ENCODE results near the gene NUCKS1.
A peak's percentile ranks its signal among the peaks of the same experiment; 100 is the strongest.

NUCKS1 gene, protein sequence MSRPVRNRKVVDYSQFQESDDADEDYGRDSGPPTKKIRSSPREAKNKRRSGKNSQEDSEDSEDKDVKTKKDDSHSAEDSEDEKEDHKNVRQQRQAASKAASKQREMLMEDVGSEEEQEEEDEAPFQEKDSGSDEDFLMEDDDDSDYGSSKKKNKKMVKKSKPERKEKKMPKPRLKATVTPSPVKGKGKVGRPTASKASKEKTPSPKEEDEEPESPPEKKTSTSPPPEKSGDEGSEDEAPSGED

DNA sequence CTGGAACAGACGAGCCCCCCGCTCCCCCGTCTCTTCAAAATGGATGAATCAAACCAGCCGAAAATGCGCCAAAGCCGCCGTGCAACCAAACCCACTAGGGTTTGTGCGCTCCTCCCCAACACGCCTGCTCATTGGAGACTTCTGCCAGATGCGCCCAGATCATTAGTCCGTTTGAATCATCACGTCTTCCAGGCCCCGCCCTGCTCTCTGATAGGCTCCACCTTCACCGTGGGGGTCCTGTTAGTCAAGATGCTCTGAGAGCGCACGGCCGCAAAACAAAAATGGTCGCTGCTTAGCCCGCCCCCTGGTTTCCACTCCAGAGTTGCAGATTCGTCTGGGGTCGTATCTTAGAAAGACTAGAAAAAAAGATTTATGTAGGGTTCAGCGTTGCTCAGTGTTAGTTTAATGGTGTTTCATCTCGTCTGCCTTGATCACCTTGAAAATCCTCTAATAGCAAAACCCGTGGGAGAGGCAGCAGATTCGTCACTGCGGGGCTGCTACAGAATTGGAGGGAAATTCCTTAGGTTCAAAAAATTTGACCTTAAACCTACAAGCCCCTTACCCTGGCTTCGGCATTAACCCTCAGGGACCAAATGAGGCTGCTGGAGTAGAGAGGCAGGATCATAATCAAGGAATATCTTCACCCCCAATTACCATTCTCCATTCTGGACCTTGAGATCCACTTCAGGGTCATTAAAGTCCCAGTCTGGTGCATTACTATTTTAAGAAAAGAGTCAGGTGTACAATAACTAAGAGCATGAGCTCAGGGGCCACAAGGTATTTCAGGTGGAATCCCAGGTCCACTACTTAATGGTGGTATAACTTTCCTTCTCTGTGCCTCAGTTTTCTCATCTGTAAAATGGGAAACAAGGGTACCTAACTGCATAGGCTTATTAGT, at the start of gene NUCKS1:
NUCKS1 (minus strand) TSS at position 45 of the 898 bp plus-strand sequence. CDS start 209 bp downstream, outside the sequence.
- DNase-seq, result peak; percentile 99

DNA sequence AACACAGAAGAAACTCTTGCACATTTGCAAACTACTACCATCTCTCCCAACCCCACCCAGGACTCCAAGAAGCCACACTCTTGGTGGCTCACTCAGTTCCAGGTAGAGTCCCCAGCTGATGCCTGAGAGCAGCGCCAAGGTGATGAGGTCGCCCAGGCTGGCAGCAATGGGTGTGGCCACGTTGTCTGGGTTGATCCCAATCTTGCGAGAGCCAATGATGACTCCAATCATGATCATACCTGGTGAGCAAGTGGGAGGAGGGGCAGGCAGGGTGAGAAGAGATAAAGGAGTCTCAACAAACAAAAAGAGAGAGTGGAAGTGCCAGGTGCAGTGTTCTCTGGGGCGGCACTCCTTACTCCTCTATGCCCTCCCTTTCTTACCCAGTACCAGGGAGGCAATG, 48.6 kb upstream of the NUCKS1 start:
- DNase-seq, result no peak

DNA sequence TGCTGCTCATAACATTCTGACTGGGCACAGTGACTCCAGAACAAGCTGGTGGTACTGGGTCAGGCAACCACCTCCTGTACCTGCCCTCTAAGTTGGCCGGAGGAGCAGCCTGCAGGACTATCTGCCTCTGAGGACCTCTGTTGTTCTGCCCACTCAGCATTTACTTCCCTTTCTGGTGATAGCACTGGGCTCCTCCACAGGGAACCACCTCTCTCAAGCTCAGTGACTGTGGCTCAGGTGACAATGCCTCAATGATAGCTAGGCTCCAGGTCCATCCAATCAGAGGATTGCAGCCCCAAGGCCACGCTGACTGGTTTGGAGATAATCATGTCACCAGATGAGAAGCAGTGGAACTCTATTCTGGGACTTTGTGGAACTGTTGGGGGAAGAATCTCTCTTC, 47.2 kb upstream of the NUCKS1 start:
- DNase-seq, result no peak

DNA sequence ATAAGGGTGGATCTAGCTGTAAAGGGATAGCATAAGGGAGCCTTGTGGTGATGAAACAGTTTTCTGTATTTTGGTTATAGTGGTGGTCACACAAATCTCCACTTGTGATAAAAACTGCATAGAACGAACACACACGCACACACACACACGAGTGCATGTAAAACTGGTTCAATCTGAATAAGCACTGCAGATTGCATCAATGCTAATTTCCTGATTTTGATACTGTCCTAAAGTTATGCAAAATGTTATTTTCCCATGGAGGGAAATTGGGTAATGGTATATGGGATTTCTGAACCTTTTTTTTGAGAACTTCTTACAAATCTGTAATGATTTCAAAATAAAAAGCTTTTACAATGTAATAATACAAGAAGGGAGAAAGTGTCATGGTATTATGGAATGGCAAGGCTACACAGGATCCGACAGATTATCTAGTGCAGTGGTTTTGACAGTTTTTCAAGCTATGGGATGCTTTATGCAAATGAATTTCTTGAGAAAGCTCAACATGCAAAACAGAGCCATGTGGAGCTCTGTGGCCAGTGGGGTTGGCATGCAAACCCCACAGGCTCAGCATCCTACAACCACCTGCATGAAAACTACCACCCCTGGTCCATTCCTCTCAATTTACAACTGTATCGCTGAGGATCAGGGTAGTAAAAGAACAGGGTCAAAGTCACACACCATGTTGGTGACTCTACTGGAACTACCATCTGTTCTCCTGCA, 44.2 kb upstream of the NUCKS1 start:
- no peak for DNase-seq

DNA sequence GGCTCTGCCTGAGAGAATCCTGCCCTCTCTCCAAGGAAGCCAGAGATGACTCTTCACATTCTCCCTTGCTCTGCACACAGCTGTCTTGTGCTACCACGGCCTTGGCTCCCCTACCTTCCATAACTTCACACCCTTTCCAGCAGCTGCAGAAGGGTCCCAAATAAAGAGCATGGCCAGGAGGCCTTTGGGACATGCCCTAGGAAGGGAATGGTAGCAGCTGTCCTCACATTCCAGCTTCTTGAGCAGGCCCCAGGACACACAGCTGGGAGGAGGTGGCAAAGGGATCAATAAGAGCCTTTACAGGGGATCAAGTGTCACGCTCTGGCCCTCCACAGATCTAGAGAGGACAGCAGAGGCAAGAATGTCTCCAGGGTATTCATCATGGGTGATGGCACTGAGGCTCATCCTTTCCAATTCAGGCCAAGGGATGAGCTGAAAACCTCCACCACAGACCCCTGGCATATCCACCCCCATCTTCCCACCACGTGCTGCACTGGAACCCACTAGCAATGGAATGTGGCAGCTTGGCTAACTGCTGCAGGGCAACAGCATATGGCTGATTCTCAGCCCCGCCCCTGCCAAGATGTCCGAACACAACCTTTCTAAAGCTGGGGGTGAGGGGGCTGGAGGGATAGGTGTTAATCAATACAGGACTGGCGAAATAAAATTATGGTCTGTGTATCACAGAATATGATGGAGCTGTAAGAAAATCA, 43.1 kb upstream of the NUCKS1 start:
- no peak for DNase-seq

DNA sequence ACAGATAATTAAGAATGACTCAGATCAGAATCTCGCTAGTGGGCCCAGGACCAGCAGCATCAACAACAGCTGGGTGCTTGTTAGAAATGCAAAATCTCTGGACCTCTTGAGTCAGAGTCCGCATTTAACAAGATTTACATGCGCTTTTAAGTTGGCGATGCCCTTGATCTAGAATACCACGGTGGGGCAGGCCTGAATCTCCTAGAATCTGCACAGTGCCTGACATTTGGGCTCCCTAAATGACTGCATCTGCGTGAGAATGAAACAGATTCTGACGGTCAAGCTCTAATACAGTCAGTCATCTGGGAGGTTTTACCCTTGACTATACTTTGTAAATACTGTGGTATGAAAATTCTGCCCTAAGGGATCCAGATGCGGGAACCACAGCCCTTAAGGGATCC, 42.5 kb upstream of the NUCKS1 start:
- no peak for DNase-seq

DNA sequence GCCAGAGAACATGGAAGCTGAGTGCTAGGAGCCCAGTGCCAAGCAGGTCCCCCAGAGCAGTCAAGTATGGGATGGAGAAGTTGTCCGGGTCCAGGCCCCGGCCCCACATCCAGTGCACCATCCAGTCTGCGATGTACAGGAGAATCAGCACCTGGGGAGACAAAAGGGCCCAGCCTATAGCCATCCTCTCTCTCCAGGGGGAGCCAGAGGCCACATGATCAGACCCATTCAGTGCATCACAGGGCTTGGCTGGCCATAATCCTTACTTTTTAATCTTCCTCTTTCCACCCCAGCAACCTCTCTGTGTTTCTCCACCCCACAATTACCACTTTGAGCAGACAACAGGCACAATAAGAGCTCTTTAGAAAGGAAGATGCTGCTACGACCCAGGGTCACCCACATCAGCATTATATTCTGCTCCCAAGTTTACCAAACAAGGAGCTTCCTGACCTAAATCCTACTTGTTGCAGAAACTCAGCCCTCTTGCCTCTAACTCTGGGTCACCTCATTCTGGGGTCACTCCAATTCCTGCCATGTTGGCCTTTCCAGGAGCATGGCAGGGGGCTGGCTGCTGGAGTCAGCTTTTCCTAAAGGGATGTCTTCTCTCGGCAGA, 41.7 kb upstream of the NUCKS1 start:
- peak; percentile 73 for DNase-seq

DNA sequence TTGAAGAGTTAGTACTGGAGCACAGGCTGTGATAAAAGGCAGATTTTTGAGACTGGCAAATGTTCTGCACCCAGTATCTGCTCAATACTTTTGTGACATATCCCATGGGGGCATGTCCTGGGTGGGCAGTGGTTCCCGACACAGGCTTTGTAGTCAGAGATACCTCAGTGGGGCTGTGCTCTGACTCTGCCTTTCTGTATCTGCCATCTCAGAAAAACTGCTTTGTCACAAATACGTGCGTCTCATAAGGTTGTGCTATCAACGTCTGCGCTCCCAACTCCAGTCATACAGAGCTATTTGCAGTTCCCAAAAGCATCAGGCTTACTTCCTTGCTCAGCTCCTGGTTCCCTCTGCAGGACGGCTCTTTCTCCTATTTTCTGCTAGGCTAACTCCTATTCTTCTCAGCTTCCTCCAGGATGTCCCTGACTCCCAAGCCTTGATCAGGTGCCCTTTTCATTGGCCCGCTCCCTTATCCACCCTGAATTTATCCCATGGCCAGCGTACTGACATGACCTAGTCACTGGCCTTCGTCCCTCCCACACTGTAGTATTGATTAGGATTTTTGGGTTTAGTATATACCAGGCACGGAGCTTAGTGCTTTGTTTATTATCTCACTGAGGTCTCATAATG, 37.4 kb upstream of the NUCKS1 start:
- no peak for DNase-seq

DNA sequence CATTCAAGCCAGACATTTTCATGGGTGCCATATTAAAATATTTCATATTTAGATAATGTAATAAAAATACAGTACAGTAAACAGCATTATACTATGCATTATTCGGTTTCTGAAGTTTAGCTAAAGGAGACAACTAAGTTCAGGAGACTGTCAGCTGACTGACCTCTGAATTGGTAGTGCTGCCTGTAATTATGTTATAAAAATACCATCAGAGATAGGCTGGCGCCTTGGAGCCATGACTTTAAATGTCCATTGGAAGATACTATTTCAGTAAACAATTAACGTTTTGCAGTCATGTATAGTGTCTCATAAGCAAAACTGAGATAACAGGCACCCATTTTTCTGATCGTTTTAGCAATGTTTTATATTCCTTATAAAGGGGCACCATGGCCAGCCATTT, 36.6 kb upstream of the NUCKS1 start:
- DNase-seq, result no peak

DNA sequence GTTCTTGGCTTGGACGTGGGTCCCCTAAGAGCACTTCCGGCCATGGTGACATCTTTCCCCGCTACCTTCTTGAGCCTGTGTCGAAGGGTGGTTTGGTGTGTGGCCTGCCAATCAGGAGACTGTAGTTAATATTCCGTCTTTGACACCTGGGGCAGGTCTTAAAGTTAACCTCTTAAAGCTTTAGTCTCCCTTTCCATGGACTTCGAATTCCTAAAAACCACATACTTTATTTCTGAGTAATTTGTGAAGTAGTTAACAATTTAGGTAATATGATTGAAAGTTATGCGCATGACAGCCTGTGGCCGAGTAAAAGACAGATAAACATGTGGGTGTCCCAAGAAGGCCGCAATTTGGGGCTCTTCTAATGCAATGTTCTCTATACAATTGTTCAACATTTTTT, 35.5 kb upstream of the NUCKS1 start:
- no peak for DNase-seq

DNA sequence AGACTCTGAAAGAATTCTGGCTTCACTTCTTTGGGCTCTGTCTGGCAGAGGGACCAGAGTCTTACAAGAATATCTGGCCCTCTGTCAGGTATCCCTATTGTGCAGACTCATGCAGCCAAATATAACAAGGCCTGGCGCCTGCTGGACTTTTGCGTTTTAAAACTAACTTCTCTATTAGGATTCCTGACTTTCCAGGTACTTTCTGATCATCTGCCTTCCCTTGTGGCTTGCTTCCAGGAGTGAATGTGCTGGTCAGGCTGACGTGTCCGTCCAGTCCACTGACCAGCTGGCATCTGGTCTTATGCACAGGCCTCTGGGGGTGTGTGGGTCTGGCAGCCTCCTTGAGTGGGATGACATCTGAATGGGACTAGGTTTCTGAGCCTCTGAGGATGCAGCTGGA, 33.9 kb upstream of the NUCKS1 start:
- DNase-seq, result no peak

DNA sequence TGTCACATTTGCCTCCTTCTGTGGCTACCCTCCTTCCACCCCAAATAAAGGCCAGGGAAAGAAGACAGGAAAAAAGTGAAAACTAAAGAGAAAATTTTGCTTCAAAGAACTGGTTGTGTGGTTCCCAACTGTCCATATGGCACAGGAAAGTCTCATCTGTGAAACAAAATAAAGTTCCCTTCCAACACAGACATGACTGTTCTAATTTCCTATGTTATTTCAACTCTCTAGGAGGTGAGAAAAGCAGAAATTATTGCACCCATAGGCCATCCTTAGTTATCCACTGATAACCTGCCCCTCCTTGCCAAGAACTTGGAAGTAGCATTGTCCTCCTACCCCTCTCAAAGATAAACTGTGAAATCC, 33.4 kb upstream of the NUCKS1 start:
- no peak for DNase-seq

DNA sequence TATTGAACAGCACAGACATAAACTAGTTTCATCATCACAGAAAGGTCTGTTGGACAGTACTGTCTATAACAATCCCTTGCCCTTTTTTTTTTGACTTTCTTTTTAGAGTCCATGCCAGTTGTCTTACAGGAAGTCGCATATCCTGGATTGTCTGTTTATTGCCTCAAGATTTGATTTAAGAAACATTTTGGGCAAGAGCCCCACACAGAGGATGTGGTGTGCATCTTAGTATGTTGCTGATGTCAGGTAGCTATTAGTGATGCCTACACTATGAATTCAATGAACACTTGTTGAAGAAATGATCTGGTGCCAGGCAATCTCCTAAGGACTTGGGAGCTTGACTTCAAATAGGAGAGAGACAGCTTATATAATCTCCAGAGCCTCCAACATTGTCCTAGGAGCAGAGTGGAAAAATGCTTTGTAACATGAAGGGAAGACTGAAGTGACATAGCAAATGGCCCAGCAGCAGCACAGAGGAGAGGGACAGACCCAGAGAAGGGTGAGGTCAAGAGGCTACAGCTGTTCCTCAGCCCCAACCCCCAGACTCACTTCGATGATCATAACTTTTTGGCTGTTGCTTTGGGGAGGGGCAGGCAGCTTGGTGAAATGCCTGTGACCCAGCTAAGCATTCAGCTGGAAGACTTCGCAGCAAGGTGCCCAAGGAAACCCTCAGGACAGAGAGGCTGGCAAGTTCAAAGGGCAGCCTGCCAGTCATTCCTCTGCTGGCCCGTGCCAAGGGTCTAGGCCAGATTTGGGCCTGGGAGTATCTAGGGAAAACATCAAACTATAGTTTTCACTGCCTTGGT, 32.8 kb upstream of the NUCKS1 start:
- no peak for DNase-seq

DNA sequence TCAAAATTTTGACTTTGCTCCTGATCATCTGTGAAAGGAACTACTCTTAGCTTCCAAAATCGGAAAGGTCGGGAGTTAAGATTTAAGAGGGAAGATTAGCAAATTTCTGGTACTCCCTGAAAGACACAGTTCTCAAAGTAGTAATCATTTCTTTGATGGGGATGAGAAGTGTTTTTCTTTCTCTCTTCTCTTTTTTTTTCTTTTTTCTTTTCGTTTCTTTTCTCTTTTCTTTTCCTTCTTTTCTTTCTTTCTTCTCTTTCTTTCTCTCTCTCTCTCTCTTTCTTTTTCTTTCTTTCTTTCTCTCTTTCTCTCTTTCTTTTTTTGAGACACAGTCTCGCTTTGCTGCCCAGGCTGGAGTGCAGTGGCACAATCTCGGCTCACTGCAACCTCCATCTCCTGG, 30.4 kb upstream of the NUCKS1 start:
- no peak for DNase-seq

DNA sequence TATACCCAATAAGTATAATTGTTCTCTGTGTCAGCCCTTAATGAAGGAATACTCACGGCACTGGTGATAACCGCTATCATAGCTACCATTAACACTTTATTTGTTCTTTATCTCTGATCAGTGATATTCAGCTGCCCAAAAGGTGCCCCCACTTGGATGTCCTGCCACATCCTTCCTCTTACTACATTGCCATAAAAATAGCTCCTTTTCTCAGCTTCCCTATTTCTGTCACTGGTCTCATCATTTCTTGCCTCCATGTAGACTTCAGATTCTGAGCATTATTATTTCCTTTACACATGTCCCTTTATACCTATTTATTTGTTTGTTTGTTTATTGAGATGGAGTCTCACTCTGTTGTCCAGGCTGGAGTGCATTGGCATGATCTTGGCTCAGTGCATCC, 28.0 kb upstream of the NUCKS1 start:
- no peak for DNase-seq

DNA sequence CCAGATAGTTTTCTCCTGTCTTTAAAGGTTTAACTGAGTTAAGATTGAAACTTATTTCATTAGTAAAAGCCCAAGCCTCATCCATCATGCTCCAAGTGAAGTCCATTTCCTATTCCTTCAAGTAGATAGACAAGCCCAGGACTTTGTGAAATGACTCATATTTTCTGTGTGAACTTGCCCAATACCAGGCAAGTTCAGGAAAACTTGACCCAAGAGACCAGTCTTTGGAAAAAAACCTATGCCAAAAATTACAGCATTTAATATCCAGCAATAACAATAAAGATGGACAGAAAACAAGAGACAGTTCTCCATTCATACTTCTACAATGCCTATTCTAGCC, 25.7 kb upstream of the NUCKS1 start:
- no peak for DNase-seq

DNA sequence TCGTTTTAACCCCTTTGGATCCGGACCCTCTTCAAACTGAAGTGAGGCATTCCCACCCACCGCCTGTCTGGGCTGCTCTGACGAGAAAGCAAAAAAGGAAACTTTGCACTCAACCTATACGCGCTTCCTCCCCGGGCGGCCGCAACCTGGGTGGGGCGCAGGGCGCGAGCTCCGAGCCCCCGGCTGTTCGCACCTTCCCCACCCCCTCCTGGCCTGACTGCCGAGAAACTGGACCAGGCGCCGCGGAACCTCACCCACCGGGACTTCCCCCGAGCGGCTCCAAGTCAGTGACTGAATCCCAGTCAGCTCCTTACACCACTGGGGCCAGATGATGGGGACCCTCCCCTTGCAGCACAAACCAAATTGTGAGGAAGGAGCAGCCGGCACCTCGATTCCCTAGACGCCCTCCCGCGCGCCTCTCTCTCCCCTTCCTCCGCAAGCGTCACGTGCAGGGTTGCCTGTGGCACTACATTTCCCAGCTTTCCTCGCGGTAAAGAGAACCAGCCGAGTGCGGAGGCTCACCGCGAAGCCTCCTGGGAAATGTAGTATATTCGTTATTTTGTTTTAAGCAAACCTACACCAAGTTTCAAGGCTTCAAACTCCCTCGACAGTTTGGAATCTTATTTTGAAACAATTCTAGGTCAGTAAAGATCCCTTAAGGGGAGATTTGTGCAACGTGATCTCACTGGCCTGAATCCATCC, 25.2 kb upstream of the NUCKS1 start, which contains the start of gene RAB29:
RAB29 (minus strand) TSS at position 468 of the 702 bp plus-strand sequence. CDS start 526 bp downstream, outside the sequence.
- peak; percentile 81 for DNase-seq

DNA sequence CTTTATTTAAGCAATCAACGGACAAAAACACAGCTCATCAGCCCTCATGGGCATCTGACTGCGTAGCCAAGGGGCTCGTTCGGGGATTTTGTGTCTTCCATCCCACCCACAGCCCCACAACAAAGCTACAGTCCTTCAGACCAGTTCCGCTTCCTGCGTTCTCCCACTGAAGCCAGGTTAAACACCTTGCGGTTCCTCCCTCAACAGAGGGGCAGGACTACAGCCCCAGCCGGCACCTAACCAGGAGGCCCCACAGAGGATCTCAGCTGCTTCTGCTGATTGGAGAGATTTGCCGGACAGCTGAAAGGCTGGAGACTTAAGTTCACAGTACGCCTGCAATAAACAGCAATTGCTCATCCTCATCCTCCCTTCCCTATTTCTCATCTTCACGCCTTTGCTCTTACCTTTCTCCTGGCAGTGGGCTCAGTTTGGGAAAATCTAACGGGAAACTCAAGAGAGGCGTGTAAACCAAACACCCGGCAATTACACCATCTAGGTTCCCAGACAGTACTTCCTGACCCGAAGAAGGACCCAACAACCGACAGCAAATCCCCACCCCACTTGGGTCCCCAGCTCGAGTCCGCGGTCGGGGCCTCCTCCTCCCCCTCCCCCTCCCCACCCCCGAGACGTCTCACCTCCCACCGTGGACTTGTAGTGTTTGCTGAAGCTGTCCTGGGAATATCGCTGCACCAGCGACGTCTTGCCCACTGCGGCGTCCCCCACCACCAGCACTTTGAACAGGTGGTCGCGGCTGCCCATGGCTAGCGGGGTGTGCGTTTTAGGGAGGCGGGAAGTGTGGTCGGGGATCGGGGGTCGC, 24.4 kb upstream of the NUCKS1 start:
- DNase-seq, result peak; percentile 80

DNA sequence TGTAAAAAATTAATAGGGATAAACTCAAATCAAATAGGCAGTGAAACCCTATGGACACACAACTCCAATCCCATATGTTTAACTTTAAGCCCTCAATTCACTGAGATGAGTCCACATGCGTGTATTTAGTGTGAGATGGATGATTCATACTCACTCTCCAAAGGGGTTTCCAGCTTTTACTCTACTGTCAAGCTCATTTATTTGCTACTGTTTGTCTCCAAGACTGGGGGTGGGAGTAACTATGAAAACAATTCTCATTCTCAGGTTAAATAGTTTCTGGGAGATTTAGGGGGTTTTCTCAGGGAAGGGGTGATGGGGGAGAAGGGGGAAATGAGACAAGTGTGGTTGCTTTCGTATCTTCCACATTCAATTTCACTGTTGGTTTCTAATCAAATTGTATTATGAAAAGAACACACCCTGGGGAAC, 22.6 kb upstream of the NUCKS1 start:
- no peak for DNase-seq

DNA sequence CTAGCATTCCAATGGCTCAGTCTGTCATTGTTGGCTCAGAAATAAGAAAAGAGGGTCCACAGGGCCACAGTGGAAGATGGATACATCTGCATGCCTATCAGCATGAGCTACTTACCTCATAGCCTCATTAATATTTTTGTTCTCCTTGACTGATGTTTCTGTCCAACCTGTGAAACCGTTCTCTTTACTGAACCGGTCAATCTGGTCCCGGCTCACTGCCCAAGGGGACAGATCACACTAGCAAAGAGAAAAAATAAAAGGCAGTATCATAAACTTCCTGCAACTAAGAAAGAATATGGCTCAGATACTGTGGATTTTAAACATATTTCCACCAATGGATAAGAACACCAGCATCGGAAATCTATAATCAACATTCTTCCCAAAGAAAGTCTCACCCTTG, 20.6 kb upstream of the NUCKS1 start:
- no peak for DNase-seq
